Measurements from ENCODE around the gene CIT.

- TF ChIP-seq CTCF (IDR thresholded peaks at IDR 0.05) (no peak), EZH2 (IDR thresholded peaks at IDR 0.05) (no peak), EZH2phosphoT487 (IDR thresholded peaks at IDR 0.05) (no peak)
Measured at GRCh38 chr12:119770146-119770545, 107.0 kb downstream of the CIT start.

Data from neural progenitor cell (in vitro differentiated cells).